Neural progenitor cell (in vitro differentiated cells): Measurements from ENCODE around the gene HES2. TPM values are rescaled to one million over a fixed set of nuclear protein-coding genes. Genes with fewer than 3 reads are reported as not detected.

ENCODE experiments used
- DNase-seq: peaks from one replicate; pipeline ENCODE4 v3.0.0-alpha.2; 2016; ENCODE audit warnings: low spot score
- H2AFZ ChIP-seq: fragments of 200-600 bp; sonication (generic); replicated peaks from 2 replicates; pipeline ENCODE4 v1.6.1; 2016; ENCODE audit warnings: antibody characterized with exemption
- H3F3A ChIP-seq: fragments of 200-600 bp; sonication (generic); 2 replicates; pipeline ENCODE4 v1.6.1; 2016; ENCODE audit warnings: antibody characterized with exemption, low read depth
- H3K27ac ChIP-seq: fragments of 200-600 bp; sonication (generic); 2 replicates; pipeline ENCODE4 v1.5.1; 2016; ENCODE audit warnings: mild to moderate bottlenecking
- H3K27me3 ChIP-seq: fragments of 200-600 bp; sonication (generic); 2 replicates; pipeline ENCODE4 v1.6.1; 2016; ENCODE audit warnings: mild to moderate bottlenecking, moderate library complexity
- H3K36me3 ChIP-seq: fragments of 200-600 bp; sonication (generic); 2 replicates; pipeline ENCODE4 v1.5.1; 2016
- H3K4me1 ChIP-seq: fragments of 200-600 bp; sonication (generic); 2 replicates; pipeline ENCODE4 v1.6.1; 2016; ENCODE audit warnings: mixed run types
- H3K4me2 ChIP-seq: fragments of 200-600 bp; sonication (generic); 2 replicates; pipeline ENCODE4 v1.6.1; 2016
- H3K4me3 ChIP-seq: fragments of 200-600 bp; sonication (generic); 2 replicates; pipeline ENCODE4 v1.5.1; 2016
- H3K79me2 ChIP-seq: fragments of 200-600 bp; sonication (generic); 2 replicates; pipeline ENCODE4 v1.6.1; 2016; ENCODE audit warnings: low read depth
- H3K9ac ChIP-seq: fragments of 200-600 bp; sonication (generic); 2 replicates; pipeline ENCODE4 v1.6.1; 2016
- H3K9me3 ChIP-seq: fragments of 200-600 bp; sonication (generic); 2 replicates; pipeline ENCODE4 v1.5.1; 2016; ENCODE audit warnings: low read depth
- H4K20me1 ChIP-seq: fragments of 200-600 bp; sonication (generic); 2 replicates; pipeline ENCODE4 v1.6.1; 2016; ENCODE audit warnings: low read depth
- H3K27ac Mint-ChIP-seq: 3 replicates; pipeline ENCODE4 v1.8.0; 2021; ENCODE audit warnings: mixed read lengths
- H3K27me3 Mint-ChIP-seq: 2 replicates; pipeline ENCODE4 v1.8.0; 2022; ENCODE audit warnings: low read depth, mild to moderate bottlenecking, inconsistent platforms, moderate library complexity, mixed read lengths; ENCODE audit not compliant: insufficient read depth
- H3K36me3 Mint-ChIP-seq: 3 replicates; pipeline ENCODE4 v1.8.0; 2021; ENCODE audit warnings: mixed read lengths
- H3K4me1 Mint-ChIP-seq: 3 replicates; pipeline ENCODE4 v1.8.0; 2021; ENCODE audit warnings: mixed read lengths
- H3K4me3 Mint-ChIP-seq: 3 replicates; pipeline ENCODE4 v1.8.0; 2021; ENCODE audit warnings: mild to moderate bottlenecking, moderate library complexity, mixed read lengths
- H3K9me3 Mint-ChIP-seq: 3 replicates; pipeline ENCODE4 v1.8.0; 2020; ENCODE audit warnings: mixed read lengths
- CTCF ChIP-seq: fragments of 200-600 bp; sonication (generic); IDR thresholded peaks from 2 replicates; pipeline ENCODE4 v1.5.1; 2017; ENCODE audit warnings: antibody characterized with exemption, mild to moderate bottlenecking
- EZH2 ChIP-seq: fragments of 200-600 bp; sonication (generic); IDR thresholded peaks from 2 replicates; pipeline ENCODE4 v1.6.1; 2017; ENCODE audit warnings: antibody characterized with exemption, mild to moderate bottlenecking, moderate library complexity
- EZH2phosphoT487 ChIP-seq: fragments of 200-600 bp; sonication (generic); IDR thresholded peaks from 2 replicates; pipeline ENCODE4 v1.6.1; 2017; ENCODE audit warnings: antibody characterized with exemption
- total RNA-seq: library from RNA; depleted of rRNA; stranded (reverse); fragments of >200 nt; gene quantifications from 2 replicates; pipeline ENCODE4 v1.2.3, GENCODE V29; 2015; ENCODE audit warnings: low replicate concordance

Gene HES2
- total RNA-seq, 1 donor from 2014 or later, result 0.04 TPM

- H3K9me3 Mint-ChIP-seq, result no peaks in the 10 kb centered on the region
- H3K27me3 ChIP-seq, result peaks cover 16% of the 10 kb centered on the region
- no peak for DNase-seq
- H3K27ac ChIP-seq, result no peak overlapping the region
- H3K27ac Mint-ChIP-seq, result no peak overlapping the region
- peaks cover 6% of the 10 kb centered on the region for H3K36me3 Mint-ChIP-seq
- H3K79me2 ChIP-seq, result no peaks in the 10 kb centered on the region
- no peaks in the 10 kb centered on the region for H3K36me3 ChIP-seq
- no peaks in the 10 kb centered on the region for H3K9me3 ChIP-seq
- H3F3A ChIP-seq, result no peaks in the 10 kb centered on the region
- no peak overlapping the region for H3K4me2 ChIP-seq
- peaks cover 2% of the 10 kb centered on the region for H3K27me3 Mint-ChIP-seq
- no peak overlapping the region for H3K4me3 ChIP-seq
- H3K9ac ChIP-seq, result no peak overlapping the region
- H3K4me3 Mint-ChIP-seq, result no peak overlapping the region
- H3K4me1 ChIP-seq, result peaks cover 19% of the 10 kb centered on the region
- H2AFZ ChIP-seq, result no peak overlapping the region
- no peaks in the 10 kb centered on the region for H4K20me1 ChIP-seq
- TF ChIP-seq EZH2 (no peak), CTCF (no peak), EZH2phosphoT487 (no peak)
- peaks cover 4% of the 10 kb centered on the region for H3K4me1 Mint-ChIP-seq
These were observed 45.2 kb upstream of the HES2 start for GRCh38 chr1:6464915-6465314.

GRCh38 chr1:6464514-6464836 is 44.8 kb upstream of the HES2 start:
- no peaks in the 10 kb centered on the region for H3K9me3 Mint-ChIP-seq
- Histone ChIP-seq H3K9me3 (no peaks in the 10 kb centered on the region), H3F3A (no peaks in the 10 kb centered on the region), H3K9ac (no peak overlapping the region), H2AFZ (no peak overlapping the region), H3K36me3 (no peaks in the 10 kb centered on the region), H3K4me2 (no peak overlapping the region), H3K4me3 (no peak overlapping the region), H3K27me3 (peaks cover 16% of the 10 kb centered on the region), H3K4me1 (peaks cover 23% of the 10 kb centered on the region), H3K27ac (no peak overlapping the region), H4K20me1 (no peaks in the 10 kb centered on the region), H3K79me2 (no peaks in the 10 kb centered on the region)
- no peak for TF ChIP-seq CTCF
- TF ChIP-seq EZH2phosphoT487, result no peak
- no peak for TF ChIP-seq EZH2
- DNase-seq, result no peak
- peaks cover 2% of the 10 kb centered on the region for H3K27me3 Mint-ChIP-seq
- H3K27ac Mint-ChIP-seq, result no peak overlapping the region
- H3K36me3 Mint-ChIP-seq, result peaks cover 6% of the 10 kb centered on the region
- no peak overlapping the region for H3K4me3 Mint-ChIP-seq
- H3K4me1 Mint-ChIP-seq, result peaks cover 8% of the 10 kb centered on the region

- Mint-ChIP-seq H3K27me3 (peaks cover 2% of the 10 kb centered on the region), H3K27ac (no peak overlapping the region), H3K4me3 (no peak overlapping the region), H3K9me3 (no peaks in the 10 kb centered on the region), H3K36me3 (peaks cover 3% of the 10 kb centered on the region), H3K4me1 (peaks cover 10% of the 10 kb centered on the region)
- TF ChIP-seq CTCF (no peak), EZH2phosphoT487 (no peak)
- Histone ChIP-seq H3K9ac (no peak overlapping the region), H3K4me3 (no peak overlapping the region), H3K36me3 (no peaks in the 10 kb centered on the region), H3F3A (no peaks in the 10 kb centered on the region), H3K79me2 (no peaks in the 10 kb centered on the region), H3K4me2 (no peak overlapping the region), H3K4me1 (peaks cover 23% of the 10 kb centered on the region), H3K27me3 (peaks cover 16% of the 10 kb centered on the region), H3K27ac (no peak overlapping the region), H3K9me3 (no peaks in the 10 kb centered on the region), H4K20me1 (no peaks in the 10 kb centered on the region), H2AFZ (no peak overlapping the region)
- no peak for DNase-seq
These were observed 43.3 kb upstream of the HES2 start for GRCh38 chr1:6463120-6463412.
